K562 (cell line): ENCODE data around the gene LCA5. TPM values are rescaled to one million over a fixed set of nuclear protein-coding genes. Genes with fewer than 3 reads are reported as not detected.
"Not testable (repeated sequence)": the region's sequence is repeated elsewhere in the genome, so short reads cannot be mapped to it uniquely, and the experiment has no call there.

Experiments used
- ATAC-seq: fragments of 200-7000 bp; cut with Tn5 transposase; 3 replicates; pipeline ENCODE4 v1.9.1; 2020; ENCODE audit warnings: moderate library complexity
- BruUV-seq: library from RNA; stranded (reverse); fragments of 400-500 nt; replicated peaks from 2 replicates; lab custom pipeline; 2021; lab: Mats Ljungman, UMichigan
- CTCF ChIA-PET: fragments of 300-600 bp; formaldehyde crosslinking; extraction: SDS; loops from one replicate; lab custom pipeline; 2021; ENCODE audit warnings: low intra/inter-chr PET ratio; lab: Yijun Ruan, JAX
- POLR2A ChIA-PET: fragments of 300-600, 350-650 bp; sonication (Branson Sonifier 250); formaldehyde crosslinking; extraction: SDS; loops from one replicate; lab custom pipeline; 2021; ENCODE audit warnings: antibody characterized with exemption, inconsistent platforms; lab: Yijun Ruan, JAX
- DNase-seq, 4 experiments: peaks; one replicate each; pipeline versions ENCODE4 v3.0.0 to v3.0.0-alpha.2; 2011 to 2018; ENCODE audit warnings: low spot score in 3 of 4, mixed read lengths in 3 of 4; ENCODE audit errors: extremely low read depth in 1 of 4
- FAIRE-seq: peaks from 2 replicates; lab custom pipeline; 2011; peaks lifted over from hg19 to GRCh38; lab: Jason Lieb, UNC
- H2AFZ ChIP-seq: 2 replicates; pipeline ENCODE4 v1.6.0; 2011; ENCODE audit warnings: low read depth, low read length, control low read depth, inconsistent platforms
- H3K27ac ChIP-seq: fragments of 200-600 bp; 3 replicates; pipeline ENCODE4 v1.8.0; 2011; ENCODE audit warnings: low read depth, mild to moderate bottlenecking, control low read depth, inconsistent platforms, low read length, moderate library complexity, mixed read lengths; ENCODE audit errors: extremely low read depth
- H3K27me3 ChIP-seq, 2 experiments: fragments of 300-600 bp in 1 of 2; 2 replicates in 1 of 2; 3 replicates in 1 of 2; pipeline versions ENCODE4 v1.6.0 to v1.8.0; 2011; ENCODE audit warnings: inconsistent platforms in 2 of 2, low read length in 2 of 2, mild to moderate bottlenecking in 1 of 2, mixed read lengths in 1 of 2, moderate library complexity in 1 of 2; ENCODE audit not compliant: control insufficient read depth in 2 of 2, insufficient read depth in 2 of 2
- H3K36me3 ChIP-seq: fragments of 300-600 bp; 3 replicates; pipeline ENCODE4 v1.8.0; 2011; ENCODE audit warnings: mild to moderate bottlenecking, low read length, inconsistent platforms; ENCODE audit not compliant: control insufficient read depth, insufficient read depth
- H3K4me1 ChIP-seq, 2 experiments: fragments of 200-600 bp in 1 of 2; replicated peaks in 1 of 2; 2 replicates in 1 of 2; 3 replicates in 1 of 2; pipeline versions ENCODE4 v1.5.1 to v1.8.0; 2011; ENCODE audit warnings: inconsistent platforms in 2 of 2, low read length in 2 of 2, mild to moderate bottlenecking in 1 of 2, mixed read lengths in 1 of 2, moderate library complexity in 1 of 2; ENCODE audit not compliant: control insufficient read depth in 2 of 2, insufficient read depth in 2 of 2
- H3K4me2 ChIP-seq: 2 replicates; pipeline ENCODE4 v1.6.1; 2011; ENCODE audit warnings: low read length, control low read depth, inconsistent platforms, mixed read lengths; ENCODE audit not compliant: insufficient read depth
- H3K4me3 ChIP-seq: fragments of 200-600 bp; sonication (generic), shearing (Covaris generic); 2 replicates; pipeline ENCODE4 v1.5.1; 2016; ENCODE audit warnings: control low read depth, inconsistent platforms
- H3K79me2 ChIP-seq: fragments of 200-600 bp; 3 replicates; pipeline ENCODE4 v1.8.0; 2011; ENCODE audit warnings: low read length, inconsistent platforms; ENCODE audit not compliant: control insufficient read depth, insufficient read depth
- H3K9ac ChIP-seq, 2 experiments: 2 replicates each; pipeline versions ENCODE4 v1.6.0 to v1.6.1; 2011; ENCODE audit warnings: low read depth in 2 of 2, low read length in 2 of 2, control low read depth in 1 of 2, inconsistent platforms in 1 of 2, mild to moderate bottlenecking in 1 of 2, mixed read lengths in 1 of 2; ENCODE audit not compliant: insufficient read depth in 1 of 2
- H3K9me1 ChIP-seq: one replicate; pipeline ENCODE4 v1.6.0; 2011; ENCODE audit warnings: inconsistent platforms, mild to moderate bottlenecking, low read length, moderate library complexity; ENCODE audit not compliant: control insufficient read depth, insufficient read depth
- H3K9me3 ChIP-seq: replicated peaks from 2 replicates; pipeline ENCODE4 v1.5.1; 2011; ENCODE audit warnings: low read depth, low read length, inconsistent platforms; ENCODE audit not compliant: control insufficient read depth, insufficient read depth
- H4K20me1 ChIP-seq: replicated peaks from 2 replicates; pipeline ENCODE4 v1.6.1; 2011; ENCODE audit warnings: low read length, inconsistent platforms, mixed read lengths; ENCODE audit not compliant: control insufficient read depth, insufficient read depth
- BCOR ChIP-seq: fragments of 450-650 bp; IDR thresholded peaks from 2 replicates; pipeline ENCODE4 v1.6.1; 2016
- ELF4 ChIP-seq: fragments of 450-650 bp; formaldehyde crosslinking; IDR thresholded peaks from 2 replicates; pipeline ENCODE4 v1.4.0; 2022; ENCODE audit warnings: missing genetic modification characterization
- JUND ChIP-seq, 2 experiments: IDR thresholded peaks; 2 replicates in 1 of 2; 3 replicates in 1 of 2; pipeline ENCODE4 v1.6.1; 2011; ENCODE audit warnings: borderline replicate concordance in 2 of 2, low read depth in 2 of 2, low read length in 2 of 2, improper control_type of control experiment in 1 of 2, missing biosample characterization in 1 of 2, missing genetic modification characterization in 1 of 2, missing genetic modification reagents in 1 of 2
- MTA2 ChIP-seq: fragments of 450-650 bp; IDR thresholded peaks from 2 replicates; pipeline ENCODE4 v1.6.1; 2016; ENCODE audit warnings: low read depth
- RAD51 ChIP-seq: fragments of 450-650 bp; IDR thresholded peaks from 2 replicates; pipeline ENCODE4 v1.7.1; 2016; ENCODE audit warnings: low read depth, mild to moderate bottlenecking, borderline replicate concordance
- RBM25 ChIP-seq: fragments of 200-400 bp; formaldehyde crosslinking; IDR thresholded peaks from 2 replicates; pipeline ENCODE4 v1.6.1; 2018; ENCODE audit warnings: low read length, low read depth, moderate library complexity; ENCODE audit not compliant: severe bottlenecking
- SRSF3 ChIP-seq: fragments of 200-400 bp; formaldehyde crosslinking; IDR thresholded peaks from 2 replicates; pipeline ENCODE4 v1.6.1; 2016; ENCODE audit warnings: mild to moderate bottlenecking, low read length, moderate library complexity; ENCODE audit not compliant: insufficient read depth
- ZNF121 ChIP-seq: sonication (generic); formaldehyde crosslinking; conservative IDR thresholded peaks from 2 replicates; pipeline ENCODE4 v1.8.0; 2022; ENCODE audit warnings: missing genetic modification reagents
- ZNF146 ChIP-seq: IDR thresholded peaks from one replicate; pipeline ENCODE4 v1.6.1; 2018; ENCODE audit warnings: missing compliant biosample characterization; ENCODE audit not compliant: unreplicated experiment
- ZNF217 ChIP-seq: sonication (generic); formaldehyde crosslinking; IDR thresholded peaks from 2 replicates; pipeline ENCODE4 v1.8.0; 2022; ENCODE audit warnings: mild to moderate bottlenecking, missing genetic modification reagents
- ZNF589 ChIP-seq: fragments of 200-800 bp; sonication (Bioruptor generic); IDR thresholded peaks from 2 replicates; pipeline ENCODE4 v1.6.1; 2016; ENCODE audit warnings: low read depth, missing genetic modification characterization, missing compliant biosample characterization
- WGBS: fragments of 100-300 bp; shearing (Covaris generic); methylation state at CpG from one replicate; pipeline ENCODE4 v1.1.6; 2016; ENCODE audit warnings: low coverage, mixed read lengths; ENCODE audit not compliant: insufficient coverage; ENCODE audit errors: missing lambda C conversion rate; 5-methylcytosine and 5-hydroxymethylcytosine counted together
- in situ Hi-C: fragments of 300-500 bp; cut with MboI; formaldehyde crosslinking; loops from 4 replicates; pipeline ENCODE4 v1.15.0; 2018; ENCODE audit warnings: inconsistent platforms, mixed read lengths
- intact Hi-C: fragments of 100-400 bp; cut with micrococcal nuclease; formaldehyde crosslinking; loops from 2 replicates; pipeline ENCODE4 v1.14.2; 2022
- polyA plus RNA-seq, 8 experiments: library from polyadenylated mRNA; depleted of rRNA in 4 of 8; stranded (reverse) in 5 of 8; unstranded in 3 of 8; fragments of >200 nt; fragmentation: Nextera tagmentation in 2 of 8; fragmentation: Illumina TruSeq in 1 of 8; extraction: Ambion mirVana in 2 of 8; extraction: Trizol in 1 of 8; gene quantifications; 2 replicates each; pipeline versions ENCODE4 v1.2.1 to v1.2.3, GENCODE V29; 2011 to 2014; ENCODE audit warnings: inconsistent platforms in 1 of 8, missing spikeins in 1 of 8
- total RNA-seq, 7 experiments: library from RNA; depleted of rRNA in 6 of 7; stranded (reverse); fragments of >200 nt in 6 of 7; fragmentation: Illumina TruSeq in 2 of 7; extraction: Trizol in 2 of 7; gene quantifications; 2 replicates each; pipeline versions ENCODE4 v1.2.1 to v1.2.3, GENCODE V29; 2011 to 2021; ENCODE audit warnings: low replicate concordance in 1 of 7
- TF ChIP-seq, protein P1 (sequence below): fragments of 450-650 bp; formaldehyde crosslinking; IDR thresholded peaks from 2 replicates; pipeline ENCODE4 v1.4.0; 2022; ENCODE audit warnings: missing genetic modification characterization
- TF ChIP-seq, protein P2 (sequence below): fragments of 250-450 bp; sonication (Bioruptor Pico); IDR thresholded peaks from 2 replicates; pipeline ENCODE4 v1.8.0; 2021; ENCODE audit warnings: moderate library complexity, mild to moderate bottlenecking, inconsistent platforms

The LCA5 gene
- total and polyA plus RNA-seq, 9 of the 15 experiments (the other 6 are each of a cell fraction or from before 2014, with no cell fraction given) = 1.0 to 3.4 (median 1.8) TPM

DNA sequence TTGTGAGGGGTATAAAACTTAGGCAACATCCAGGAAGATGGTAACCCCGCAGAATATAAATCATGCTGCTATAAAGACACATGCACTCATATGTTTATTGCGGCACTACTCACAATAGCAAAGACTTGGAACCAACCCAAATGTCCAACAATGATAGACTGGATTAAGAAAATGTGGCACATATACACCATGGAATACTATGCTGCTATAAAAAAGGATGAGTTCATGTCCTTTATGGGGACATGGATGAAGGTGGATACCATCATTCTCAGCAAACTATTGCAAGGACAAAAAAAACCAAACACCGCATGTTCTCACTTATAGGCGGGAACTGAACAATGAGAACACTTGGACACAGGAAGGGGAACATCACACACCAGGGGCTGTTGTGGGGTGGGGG is 7.7 kb downstream of the LCA5 start:
- DNase-seq, H3K27me3 ChIP-seq, intact Hi-C loops, H4K20me1 ChIP-seq, H3K9me3 ChIP-seq, POLR2A ChIA-PET, BruUV-seq, H3K79me2 ChIP-seq, H3K36me3 ChIP-seq, ATAC-seq, CTCF ChIA-PET, H2AFZ ChIP-seq, H3K9ac ChIP-seq, FAIRE-seq, H3K4me3 ChIP-seq, H3K9me1 ChIP-seq, in situ Hi-C loops, H3K27ac ChIP-seq, H3K4me2 ChIP-seq: not testable (repeated sequence)
- peaks cover 8 to 22% of the 10 kb centered on the region in 2 experiments for H3K4me1 ChIP-seq
- TF ChIP-seq BCOR (0 out of 2 replicates have a peak, but pooled peaks have one; percentile 46), RBM25 (peak; percentile 42), ZNF146 (peak; percentile 85)
- WGBS = 92% methylated on average over 4 of the region's 4 CpGs

DNA sequence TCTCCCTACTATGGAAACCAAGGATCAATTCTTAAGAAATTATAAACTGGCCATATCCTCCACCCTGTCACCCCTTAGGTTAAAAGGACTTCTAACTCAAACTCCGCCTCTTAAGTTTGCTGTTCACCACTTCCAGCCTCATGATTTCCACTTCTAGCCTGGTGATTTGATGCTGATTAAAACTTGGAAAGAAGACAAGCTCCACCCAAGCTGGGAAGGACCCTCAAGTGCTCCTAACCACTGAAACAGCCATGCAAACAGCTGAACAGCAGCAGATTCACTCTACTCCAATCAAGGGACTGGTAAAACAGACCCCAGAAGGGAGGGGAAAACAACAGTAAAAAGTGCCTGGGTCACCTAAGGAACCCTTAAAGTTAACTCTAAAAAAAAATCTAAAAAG is 10.3 kb downstream of the LCA5 start:
- CTCF ChIA-PET = no interaction called here
- H3K36me3 ChIP-seq = no peaks in the 10 kb centered on the region
- ATAC-seq = peak; percentile 7; the same call in 2 of the 3 replicates
- H3K27me3 ChIP-seq = no peaks in the 10 kb centered on the region
- H2AFZ ChIP-seq = no peak overlapping the region
- DNase-seq = peak in 1 of 4 experiments; percentile 36
- intact Hi-C loops (no loop called here), in situ Hi-C loops (no loop called here)
- 38% methylated on average over 1 of the region's 1 CpG for WGBS
- no peaks in the 10 kb centered on the region for H3K9me1 ChIP-seq
- BruUV-seq = no TSS peak
- peak overlapping the region; percentile 2; the same call in 1 of the 3 replicates for H3K27ac ChIP-seq
- no peak overlapping the region for H3K4me2 ChIP-seq
- H3K79me2 ChIP-seq = no peaks in the 10 kb centered on the region
- POLR2A ChIA-PET = interaction anchor here (0.9 to 2.2 kb wide), 2 partner anchors 8 to 10 kb away, joined by 3 to 10 read pairs; partner anchors contain the start of gene LCA5
- H3K9me3 ChIP-seq = no peaks in the 10 kb centered on the region
- no peak overlapping the region for H3K9ac ChIP-seq
- H4K20me1 ChIP-seq = no peaks in the 10 kb centered on the region
- no peak for FAIRE-seq
- no peak for TF ChIP-seq ZNF589 (CRISPR knock-in tag)
- TF ChIP-seq, protein P1, sequence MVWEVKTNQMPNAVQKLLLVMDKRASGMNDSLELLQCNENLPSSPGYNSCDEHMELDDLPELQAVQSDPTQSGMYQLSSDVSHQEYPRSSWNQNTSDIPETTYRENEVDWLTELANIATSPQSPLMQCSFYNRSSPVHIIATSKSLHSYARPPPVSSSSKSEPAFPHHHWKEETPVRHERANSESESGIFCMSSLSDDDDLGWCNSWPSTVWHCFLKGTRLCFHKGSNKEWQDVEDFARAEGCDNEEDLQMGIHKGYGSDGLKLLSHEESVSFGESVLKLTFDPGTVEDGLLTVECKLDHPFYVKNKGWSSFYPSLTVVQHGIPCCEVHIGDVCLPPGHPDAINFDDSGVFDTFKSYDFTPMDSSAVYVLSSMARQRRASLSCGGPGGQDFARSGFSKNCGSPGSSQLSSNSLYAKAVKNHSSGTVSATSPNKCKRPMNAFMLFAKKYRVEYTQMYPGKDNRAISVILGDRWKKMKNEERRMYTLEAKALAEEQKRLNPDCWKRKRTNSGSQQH (CRISPR knock-in tag) = no peak
- no peak for TF ChIP-seq JUND (IDR thresholded peaks at IDR 0.05; ENCODE audit: borderline replicate concordance, low read depth, low read length)
- no peak for TF ChIP-seq JUND (tag; IDR thresholded peaks at IDR 0.05; ENCODE audit: borderline replicate concordance, low read depth, low read length)
- TF ChIP-seq ZNF217 = no peak
- TF ChIP-seq, protein P2, sequence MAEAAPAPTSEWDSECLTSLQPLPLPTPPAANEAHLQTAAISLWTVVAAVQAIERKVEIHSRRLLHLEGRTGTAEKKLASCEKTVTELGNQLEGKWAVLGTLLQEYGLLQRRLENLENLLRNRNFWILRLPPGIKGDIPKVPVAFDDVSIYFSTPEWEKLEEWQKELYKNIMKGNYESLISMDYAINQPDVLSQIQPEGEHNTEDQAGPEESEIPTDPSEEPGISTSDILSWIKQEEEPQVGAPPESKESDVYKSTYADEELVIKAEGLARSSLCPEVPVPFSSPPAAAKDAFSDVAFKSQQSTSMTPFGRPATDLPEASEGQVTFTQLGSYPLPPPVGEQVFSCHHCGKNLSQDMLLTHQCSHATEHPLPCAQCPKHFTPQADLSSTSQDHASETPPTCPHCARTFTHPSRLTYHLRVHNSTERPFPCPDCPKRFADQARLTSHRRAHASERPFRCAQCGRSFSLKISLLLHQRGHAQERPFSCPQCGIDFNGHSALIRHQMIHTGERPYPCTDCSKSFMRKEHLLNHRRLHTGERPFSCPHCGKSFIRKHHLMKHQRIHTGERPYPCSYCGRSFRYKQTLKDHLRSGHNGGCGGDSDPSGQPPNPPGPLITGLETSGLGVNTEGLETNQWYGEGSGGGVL (CRISPR knock-in tag) = no peak
- no peak for TF ChIP-seq RAD51
- TF ChIP-seq ZNF121 (CRISPR knock-in tag) = no peak
- no peak for TF ChIP-seq ELF4 (CRISPR knock-in tag)
- TF ChIP-seq SRSF3 = no peak
- TF ChIP-seq MTA2 = no peak
- H3K4me1 ChIP-seq = peaks cover 5 to 12% of the 10 kb centered on the region in 2 experiments
- no peak overlapping the region for H3K4me3 ChIP-seq
